Stromal cell of bone marrow (primary cell): ENCODE results near the gene TEK.
"Not testable (repeated sequence)": the region's sequence is repeated elsewhere in the genome, so short reads cannot be mapped to it uniquely, and the experiment has no call there.

Experiments used
- DNase-seq: peaks from one replicate; pipeline ENCODE4 v3.0.0-alpha.2; 2012; ENCODE audit warnings: low read depth

Gene TEK

DNA sequence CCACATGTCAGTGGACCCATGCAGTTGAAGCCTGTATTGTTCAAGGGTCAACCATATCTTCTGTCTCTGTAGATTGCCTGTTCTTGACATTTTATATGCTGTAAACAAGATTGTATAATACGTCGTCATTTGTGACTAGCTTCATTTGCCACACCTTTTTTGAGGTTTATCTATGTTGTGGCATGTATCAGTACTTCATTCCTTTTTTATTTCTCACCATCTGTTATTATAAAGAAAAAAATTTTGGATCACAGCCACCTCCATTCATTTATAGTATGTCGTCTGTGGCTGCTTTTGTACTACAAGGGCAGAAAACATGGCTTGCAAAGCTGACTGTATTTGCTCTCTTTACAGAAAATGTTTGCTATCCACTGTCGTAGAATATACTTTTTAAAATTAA is 72.4 kb downstream of the TEK start:
- no peak for DNase-seq

DNA sequence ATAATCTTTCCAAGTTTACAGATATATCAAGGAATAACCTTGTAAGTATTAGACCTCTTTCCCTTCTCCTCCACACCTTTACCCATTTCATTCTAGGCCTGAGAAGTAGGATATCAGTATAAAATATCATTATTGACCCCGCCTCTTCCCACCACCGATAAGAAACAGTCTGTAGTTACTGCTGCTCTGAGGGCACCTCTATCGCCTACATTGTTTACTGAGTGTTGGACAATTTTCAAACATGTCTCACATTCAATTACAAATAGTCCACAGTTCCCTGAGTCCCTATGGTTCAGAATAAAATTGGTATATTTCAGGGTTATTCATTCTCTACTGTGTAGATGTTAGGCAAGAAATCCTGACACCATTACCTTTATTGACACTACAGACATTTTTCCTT is 73.4 kb downstream of the TEK start:
- no peak for DNase-seq

DNA sequence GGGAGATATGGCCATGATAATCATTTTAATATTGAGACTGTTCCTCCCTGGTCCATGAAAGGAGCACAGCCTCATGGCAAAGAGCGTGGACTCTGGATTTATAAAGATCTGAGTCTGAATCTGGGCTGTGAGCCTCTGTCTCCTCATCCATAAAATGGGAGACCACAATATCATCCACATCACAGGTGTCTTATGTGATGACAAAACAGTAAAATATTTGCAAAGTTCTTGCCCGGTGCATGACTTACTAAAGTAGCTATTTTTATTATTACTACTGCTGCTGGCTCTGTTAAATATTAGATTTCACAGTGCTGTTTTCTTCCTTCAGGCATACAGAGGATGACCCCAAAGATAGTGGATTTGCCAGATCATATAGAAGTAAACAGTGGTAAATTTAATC is 74.1 kb downstream of the TEK start:
- DNase-seq = no peak

DNA sequence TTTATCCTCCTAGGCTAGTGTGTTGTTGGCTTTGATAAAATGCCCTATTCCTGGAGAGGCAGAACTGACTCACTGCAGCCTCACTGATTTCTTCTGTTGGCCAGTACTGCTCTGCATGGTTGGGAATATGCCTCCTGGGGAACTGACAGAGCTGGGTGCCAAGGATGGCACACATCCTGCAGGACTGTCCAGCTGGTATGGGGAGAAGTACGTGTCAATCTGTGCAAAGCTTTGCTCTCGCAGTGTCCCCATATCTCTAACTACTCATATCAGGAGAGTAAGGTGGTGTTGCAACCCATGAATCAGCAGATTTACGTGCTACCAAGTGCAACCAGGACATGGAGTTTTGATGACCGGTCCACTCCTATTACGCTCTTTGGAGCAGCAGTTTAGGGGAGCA is 74.7 kb downstream of the TEK start:
- no peak for DNase-seq

DNA sequence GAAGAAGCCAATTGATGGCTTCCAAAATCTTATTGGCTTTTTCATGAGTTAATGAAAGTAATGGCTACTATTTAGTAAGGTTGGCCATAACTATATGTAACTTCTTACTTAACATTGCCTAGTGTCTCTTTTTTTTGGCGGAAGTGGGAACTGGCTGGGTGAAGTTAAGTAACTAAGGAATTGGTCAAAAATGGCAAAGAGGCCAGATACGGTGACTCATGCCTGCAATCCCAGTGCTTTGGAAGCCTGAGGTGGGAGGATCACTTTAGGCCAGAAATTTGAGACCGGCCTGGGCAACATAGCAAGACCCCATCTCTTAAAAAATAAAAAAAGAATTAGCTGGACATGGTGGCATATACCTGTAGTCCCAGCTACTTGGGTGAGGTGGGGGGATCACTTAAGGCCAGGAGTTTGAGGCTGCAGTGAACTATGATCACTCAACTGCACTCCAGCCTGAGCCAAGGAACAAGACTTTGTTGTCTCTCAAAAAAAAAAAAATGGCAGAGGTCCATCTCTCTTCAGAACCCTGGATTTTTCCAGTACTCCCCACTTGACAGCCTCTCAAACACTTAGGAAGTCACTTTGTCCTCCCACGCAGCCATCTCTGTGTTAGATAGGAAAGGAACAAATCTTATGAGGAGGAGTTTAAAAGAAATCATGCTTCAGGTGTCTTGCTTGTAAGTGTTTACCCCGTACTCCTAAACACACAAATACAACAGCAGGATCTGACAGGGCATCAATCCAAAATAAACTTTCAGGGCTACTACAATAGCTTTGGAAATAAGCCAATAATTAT is 75.7 kb downstream of the TEK start:
- DNase-seq = no peak

DNA sequence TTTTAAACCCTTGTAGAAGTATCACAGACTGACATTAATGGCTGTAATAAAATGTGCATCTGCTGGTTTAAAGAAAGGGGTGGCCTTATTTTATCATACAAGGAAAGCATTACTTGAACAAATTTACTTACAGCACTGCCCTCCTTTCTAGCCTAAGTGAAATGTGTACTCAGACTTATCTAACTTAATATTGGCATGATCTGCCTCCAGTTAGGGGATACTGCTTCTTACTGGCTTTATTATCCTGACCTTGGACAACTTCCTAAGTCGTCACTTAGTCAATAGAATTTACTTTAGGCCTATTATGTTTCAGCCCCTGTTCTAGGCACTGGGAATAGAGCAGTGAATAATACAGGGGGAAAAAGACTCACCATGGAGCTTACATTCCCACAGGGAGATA is 79.4 kb downstream of the TEK start:
- DNase-seq = no peak

DNA sequence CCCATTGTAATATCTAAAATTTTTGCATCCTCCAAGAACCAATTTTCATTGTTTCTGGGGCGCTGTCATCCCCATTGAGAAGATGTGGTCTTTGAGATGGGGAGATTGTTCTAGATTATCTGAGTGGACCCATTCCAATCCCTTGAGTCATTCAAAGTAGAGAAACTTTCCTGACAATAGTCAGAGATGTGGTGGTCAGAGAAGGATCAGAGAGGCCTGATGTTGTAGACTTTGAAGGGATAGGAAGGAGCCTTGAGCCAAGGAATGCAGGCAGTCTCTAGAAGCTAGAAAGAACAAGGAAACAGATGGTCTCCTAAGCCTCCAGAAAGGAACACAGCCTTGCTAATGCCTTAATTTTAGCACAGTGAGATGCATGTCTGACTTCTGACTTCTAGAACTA is 80.4 kb downstream of the TEK start:
- DNase-seq = no peak

DNA sequence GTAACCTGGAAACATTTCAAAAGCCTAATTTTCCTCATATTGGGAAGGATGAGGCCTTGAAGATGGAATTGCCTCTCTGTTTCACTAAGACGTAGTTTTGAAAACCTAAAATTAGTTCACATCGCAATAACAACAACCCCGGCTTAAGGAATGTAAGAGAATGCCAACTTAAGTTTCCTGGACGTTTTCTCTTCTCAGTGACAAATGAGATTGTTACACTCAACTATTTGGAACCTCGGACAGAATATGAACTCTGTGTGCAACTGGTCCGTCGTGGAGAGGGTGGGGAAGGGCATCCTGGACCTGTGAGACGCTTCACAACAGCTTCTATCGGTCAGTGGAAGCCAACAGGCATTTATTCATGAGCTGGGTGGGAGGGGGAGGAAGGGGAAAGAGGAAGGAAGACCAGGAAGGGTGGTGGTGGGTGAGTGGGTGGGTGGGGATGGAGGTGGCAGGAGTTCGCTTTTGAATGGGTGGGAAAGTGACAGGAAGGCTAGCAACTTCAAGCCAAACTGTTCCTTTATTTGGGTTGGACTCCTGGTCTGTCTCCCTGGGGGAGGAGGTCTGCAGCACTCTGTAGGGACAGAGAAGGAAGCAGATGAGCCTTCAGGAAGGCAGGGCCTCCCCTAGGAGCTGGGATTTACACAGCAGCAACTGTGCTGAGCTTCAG is 83.4 kb downstream of the TEK start:
- no peak for DNase-seq

DNA sequence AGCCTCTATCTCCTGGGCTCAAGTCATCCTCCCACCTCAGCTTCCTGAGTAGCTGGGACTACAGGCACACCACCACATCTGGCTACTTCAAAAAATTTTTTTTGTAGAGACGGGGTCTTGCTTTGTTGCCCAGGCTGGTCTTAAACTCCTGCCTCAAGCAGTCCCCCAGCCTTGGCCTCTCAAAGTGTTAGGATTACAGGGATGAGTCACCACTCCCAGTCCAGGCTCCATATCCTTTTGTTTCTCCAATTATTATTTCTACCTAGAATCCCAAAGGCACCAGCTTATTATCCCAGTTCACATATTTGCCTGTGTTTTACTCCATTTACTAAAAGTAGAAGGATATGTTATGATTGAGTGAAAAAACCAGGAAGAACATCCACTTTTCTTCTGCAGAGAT is 84.9 kb downstream of the TEK start:
- no peak for DNase-seq

DNA sequence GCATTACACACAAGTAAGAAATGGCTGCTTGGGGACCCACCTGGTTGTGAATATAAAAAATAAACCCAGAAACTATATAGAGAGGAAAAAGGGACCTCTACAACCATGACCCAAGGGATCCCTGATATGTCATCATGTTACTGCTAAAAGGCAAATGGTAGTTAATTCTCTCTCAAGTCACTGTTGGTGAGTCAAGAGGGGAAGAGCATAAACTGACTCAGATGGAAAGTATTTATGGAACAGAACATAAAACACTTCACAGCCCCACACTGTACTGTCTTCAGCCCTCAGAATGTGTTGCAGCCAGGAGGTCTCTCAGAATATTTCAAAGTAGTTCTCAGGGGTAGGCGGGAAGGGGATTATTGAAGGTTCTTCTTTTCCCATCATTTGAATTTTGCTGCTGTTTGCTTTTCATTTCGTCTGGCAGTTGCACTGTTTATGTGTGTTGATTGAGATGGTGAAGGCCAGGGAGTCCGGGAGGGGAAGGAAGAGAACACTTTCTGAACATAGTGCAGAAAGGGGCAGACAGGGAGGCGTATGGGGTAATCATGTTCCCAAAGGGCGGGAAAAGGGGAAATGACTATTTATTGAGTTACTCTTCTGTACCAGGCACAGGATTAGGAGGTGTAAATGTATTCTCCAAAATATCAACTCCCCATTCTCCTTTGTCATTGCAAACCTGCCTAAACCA is 85.5 kb downstream of the TEK start:
- DNase-seq = peak; percentile 75

DNA sequence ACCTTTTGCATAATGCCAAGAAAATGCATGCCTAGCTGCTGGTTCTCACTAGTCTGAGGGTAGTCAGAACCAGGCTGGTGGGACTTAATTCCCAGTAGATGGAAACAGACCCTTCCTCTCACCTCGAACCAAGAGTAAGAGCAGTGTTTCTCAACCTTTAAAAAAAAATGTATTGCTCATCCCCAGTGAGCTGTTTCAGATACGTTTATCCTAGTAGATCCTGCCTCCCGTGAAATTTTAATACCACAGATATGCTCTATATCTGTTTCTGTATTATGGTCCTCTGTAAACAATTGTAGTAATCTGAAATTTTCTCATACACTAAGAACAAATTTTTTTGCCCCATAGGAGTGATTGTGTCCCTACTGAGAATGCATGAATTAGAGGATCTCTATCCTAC is 86.2 kb downstream of the TEK start:
- no peak for DNase-seq

DNA sequence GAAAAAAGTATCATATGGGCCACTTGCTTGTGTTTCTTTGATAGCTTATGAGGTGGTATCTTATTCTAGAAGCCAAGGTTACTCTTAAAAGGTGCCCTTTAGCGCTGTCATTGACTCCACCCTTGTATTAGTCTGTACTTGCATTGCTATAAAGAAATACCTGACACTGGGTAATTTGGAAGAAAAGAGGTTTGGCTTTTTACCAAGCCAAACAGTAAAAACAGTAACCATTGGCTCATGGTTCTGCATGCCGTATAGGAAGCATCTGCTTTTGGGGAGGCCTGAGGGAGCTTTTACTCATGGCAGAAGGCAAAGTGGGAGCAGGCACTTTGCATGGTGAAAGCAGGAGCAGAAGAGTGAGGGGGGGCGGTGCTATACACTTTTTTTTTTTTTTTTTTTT is 87.4 kb downstream of the TEK start:
- DNase-seq = no peak

DNA sequence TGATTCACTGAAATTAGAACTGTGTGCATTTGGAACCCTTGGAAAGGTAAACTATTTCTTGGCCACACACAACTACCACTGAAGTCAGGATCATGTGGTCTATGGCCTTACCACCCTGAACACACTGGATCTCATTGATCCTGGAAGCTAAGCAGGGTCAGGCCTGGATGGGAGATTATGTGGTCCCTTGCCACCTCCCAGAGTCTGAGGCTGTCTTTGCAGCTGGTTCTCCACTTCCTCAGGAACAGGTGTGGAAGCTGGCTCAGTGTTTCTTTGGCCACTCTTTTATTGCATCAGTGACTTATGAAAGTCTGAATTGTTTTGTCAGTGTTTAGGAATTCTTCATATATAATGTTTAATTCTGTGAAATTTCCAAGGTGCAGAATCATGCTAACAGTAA is 89.2 kb downstream of the TEK start:
- DNase-seq = no peak

DNA sequence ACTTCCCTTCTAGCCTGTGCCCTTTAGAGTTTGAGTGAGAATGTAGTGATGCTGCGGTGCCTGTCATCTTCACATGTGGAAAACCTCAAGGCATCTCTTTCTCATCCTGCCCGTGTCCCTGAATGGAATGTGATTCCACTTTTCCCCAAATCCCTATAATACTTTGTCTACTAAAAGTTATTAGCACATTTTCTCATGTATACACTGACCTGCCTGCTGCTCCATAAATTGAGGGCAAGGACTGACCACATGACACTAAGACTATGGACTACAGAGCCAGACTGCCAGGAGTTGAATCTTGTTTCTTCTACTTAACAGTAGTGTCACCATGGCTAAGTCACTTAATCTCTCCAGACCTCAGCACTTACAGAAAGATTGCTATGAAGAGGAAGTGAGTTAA is 93.0 kb downstream of the TEK start:
- no peak for DNase-seq

DNA sequence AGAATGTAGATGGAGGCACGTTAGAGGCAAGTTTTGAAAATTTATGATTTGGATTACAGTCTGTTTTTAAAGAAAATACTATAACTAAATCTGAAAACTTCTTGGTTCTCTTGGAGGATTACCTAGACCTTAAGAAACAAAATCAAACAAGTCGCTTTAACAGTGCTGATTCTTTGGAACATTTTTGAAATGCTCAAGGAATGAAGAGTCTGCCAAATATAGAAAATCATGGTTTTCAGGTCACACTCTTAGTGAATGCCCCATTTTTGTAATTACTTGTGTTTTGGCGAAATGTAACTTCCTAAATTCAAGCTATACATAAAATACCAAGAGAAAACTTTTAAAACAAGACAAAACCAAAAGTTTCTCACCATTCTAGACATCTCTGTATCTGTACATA is 94.8 kb downstream of the TEK start:
- DNase-seq = no peak

DNA sequence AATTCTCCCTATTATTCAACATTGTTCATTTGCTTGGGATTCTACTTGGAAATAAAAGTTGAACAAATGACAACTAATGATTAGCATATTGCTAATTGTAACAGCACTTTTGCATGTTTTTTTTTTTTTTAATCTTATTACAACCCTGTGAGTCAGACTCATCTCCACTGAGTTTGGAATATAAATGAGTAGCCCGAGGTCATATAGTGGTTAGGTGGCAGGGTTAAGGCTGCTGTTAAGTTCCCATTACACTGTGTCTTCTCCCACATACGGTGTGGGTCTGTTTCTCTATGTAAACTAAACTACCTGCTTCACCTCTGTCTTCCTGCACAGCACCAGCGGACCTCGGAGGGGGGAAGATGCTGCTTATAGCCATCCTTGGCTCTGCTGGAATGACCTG is 95.6 kb downstream of the TEK start:
- no peak for DNase-seq

DNA sequence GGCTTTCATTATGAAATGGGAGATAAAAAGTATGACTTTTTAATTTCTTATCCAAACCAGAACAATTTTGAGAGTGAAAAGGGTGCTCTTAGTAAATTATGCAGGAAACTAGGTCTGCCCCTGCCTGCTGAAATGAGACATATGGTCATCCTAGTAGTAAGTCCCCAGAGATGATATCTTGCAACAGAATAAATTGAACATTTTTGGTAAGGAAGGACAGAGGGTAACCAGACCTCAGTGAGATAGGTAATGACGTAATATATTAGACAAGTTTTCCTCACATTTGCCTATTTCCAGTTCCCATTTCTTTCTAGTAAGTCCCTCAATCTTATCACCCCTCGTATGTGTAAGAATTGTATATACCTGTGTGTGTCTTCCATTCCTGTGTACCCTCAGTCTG is 96.2 kb downstream of the TEK start:
- no peak for DNase-seq

DNA sequence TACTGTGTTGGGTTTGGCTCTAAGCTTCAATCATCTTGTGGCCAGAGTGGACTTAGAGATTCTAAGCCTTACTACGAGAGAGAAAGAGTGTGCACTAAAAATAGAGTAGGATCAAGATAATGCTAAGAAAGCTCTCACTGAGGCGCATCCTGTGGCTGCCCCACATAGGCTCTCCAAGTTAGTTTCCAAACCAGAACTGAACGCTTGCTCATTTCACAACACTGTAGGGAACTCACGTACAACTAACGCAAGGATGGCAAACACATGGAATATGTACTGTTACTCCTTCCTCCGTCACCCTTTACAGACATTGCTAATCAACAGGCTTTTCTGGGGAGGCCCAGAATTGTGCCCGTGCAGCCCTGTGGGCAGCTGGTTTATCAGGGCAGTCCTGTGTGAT is 97.0 kb downstream of the TEK start:
- DNase-seq = no peak

DNA sequence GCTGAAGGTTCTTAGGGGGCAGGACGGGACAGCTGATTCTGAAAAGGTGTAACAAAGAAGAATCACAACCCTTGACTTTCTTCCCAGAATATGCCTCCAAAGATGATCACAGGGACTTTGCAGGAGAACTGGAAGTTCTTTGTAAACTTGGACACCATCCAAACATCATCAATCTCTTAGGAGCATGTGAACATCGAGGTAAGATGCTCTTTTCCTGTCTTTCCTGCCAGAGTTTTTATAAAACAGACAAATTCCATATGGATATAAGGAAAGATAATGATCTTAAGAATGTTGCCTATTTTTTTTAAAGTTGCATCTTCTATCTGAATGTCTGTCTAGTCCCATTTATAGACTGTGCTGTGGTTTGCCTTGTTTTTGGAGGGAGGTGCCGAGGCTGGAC is 100.0 kb downstream of the TEK start:
- DNase-seq = no peak

DNA sequence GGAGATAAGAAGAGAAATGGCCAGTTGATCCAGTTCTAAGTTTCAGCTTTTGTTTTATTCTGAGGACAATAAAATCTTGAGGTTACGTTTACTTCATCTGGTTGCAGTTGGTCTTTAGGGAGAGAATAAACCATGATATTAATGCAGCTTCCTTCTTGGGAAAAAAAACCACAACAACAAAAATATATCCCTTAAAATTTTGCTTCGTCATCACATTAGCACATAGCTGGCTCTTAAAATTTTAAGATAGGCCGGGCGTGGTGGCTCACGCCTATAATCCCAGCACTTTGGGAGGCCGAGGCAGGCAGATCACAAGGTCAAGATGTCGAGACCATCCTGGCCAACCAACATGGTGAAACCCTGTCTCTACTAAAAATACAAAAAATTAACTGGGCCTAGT is 101.6 kb downstream of the TEK start:
- no peak for DNase-seq

DNA sequence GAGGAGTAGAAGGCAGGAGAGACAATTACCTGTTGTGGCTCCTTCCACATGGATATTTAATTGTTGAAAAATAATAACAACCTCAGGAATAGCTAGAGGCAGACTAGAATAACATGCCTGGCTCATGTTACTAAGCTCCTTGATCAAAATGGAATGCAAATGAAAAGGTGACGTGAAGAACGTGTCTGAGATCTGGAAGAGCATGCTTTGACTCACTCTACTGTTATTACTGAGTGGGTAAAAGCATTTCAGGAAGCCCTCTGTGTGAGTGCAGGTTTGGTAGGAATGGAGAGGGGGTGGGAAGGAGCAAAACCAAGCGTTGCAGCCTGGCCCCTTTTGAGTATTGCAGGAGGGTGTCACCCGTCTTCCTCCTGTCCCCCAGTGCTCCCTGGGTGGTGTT is 103.2 kb downstream of the TEK start:
- no peak for DNase-seq

DNA sequence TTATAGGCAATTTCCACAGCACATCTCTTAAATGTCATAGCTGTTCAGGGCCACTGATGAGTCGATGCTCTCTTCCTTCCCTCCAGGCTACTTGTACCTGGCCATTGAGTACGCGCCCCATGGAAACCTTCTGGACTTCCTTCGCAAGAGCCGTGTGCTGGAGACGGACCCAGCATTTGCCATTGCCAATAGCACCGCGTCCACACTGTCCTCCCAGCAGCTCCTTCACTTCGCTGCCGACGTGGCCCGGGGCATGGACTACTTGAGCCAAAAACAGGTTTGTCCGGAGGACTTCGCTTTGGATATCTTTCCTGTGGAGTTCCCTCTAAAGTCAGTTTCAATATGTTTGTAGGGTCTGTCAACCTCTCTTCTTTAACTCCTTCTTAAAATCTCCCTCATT is 103.6 kb downstream of the TEK start:
- DNase-seq = no peak

DNA sequence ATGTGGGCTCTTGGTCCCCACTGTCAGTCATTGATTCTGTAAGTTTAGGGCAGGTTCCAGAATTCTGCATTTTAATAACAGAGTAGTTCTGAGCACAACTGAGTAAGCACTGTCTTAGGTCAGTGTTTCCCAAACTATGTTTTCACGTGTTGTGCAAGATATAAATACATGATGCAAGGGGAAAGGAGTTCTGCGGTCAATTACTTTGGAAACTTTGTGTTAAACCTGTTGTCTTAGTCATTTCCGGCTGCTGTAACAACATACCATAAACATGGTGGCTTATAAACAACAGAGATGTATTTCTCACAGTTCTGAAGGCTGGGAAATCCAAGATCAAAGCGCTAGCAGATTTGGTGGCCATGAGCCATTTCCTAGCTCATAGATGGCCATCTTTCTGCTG is 118.2 kb downstream of the TEK start:
- no peak for DNase-seq

DNA sequence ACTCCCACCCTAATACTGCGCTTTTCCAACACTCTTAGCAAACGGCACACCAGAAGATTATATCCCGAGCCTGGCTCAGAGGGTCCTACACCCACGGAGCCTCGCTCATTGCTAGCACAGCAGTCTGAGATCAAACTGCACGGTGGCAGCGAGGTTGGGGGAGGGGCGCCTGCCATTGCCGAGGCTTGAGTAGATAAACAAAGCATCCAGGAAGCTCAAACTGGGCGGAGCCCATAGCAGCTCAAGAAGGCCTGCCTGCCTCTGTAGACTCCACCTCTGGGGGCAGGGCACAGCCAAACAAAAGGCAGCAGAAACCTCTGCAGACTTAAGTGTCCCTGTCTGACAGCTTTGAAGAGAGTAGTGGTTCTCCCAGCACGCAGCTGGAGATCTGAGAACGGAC is 130.6 kb downstream of the TEK start:
- DNase-seq = not testable (repeated sequence)
